ENCODE results near the gene RFC1. TPM values are rescaled to one million over a fixed set of nuclear protein-coding genes. Genes with fewer than 3 reads are reported as not detected.

Gene RFC1
- total and polyA plus RNA-seq, 2 donors (not counting 3 experiments of a cell fraction or from before 2014, with no cell fraction given): 12.9 to 57.1 TPM

DNA sequence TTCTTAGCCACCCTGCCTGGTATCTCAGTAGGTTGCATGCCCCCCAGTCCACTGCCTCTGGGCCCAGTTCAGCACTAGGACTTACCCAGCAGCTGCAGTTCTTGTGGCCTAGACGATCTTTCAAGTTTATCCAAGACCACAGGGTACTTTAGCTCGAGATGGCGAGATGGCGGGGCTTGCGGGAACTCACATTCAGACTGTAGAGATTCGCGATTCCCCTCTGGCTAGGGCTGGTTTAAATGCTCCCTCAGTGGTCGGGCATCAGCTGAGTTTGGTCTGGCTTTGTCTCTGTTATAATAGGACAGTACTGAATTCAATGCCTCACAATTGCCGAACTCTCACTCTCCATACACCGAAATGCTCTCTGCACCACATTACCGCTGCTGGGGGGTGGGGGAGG is 18.4 kb upstream of the RFC1 start:
- H3K9me1 ChIP-seq (replicated peaks; ENCODE audit: control insufficient read depth, extremely low read depth, insufficient read depth, low read length): no peaks in the 10 kb centered on the region
- DNase-seq (ENCODE audit: low read depth, low spot score): no peak
- H3K9me3 ChIP-seq (replicated peaks; ENCODE audit: control insufficient read depth, insufficient read depth, low read length): no peaks in the 10 kb centered on the region
- no peak overlapping the region for H3K4me3 ChIP-seq (replicated peaks in 1 of 3; ENCODE audit: insufficient read depth in 1 of 3, low read depth in 1 of 3, low read length in 3 of 3)
- H3K79me2 ChIP-seq (ENCODE audit: control insufficient read depth, insufficient read depth, low read length): no peaks in the 10 kb centered on the region
- no peak overlapping the region for H3K9ac ChIP-seq (replicated peaks; ENCODE audit: extremely low read depth, insufficient read depth, low read length)
- no peak overlapping the region for H2AFZ ChIP-seq (ENCODE audit: low read depth, low read length)
- intact Hi-C loops (cut with micrococcal nuclease): no loop called here
- FAIRE-seq: no peak
- peaks cover 2 to 7% of the 10 kb centered on the region in 2 experiments for H3K27me3 ChIP-seq (ENCODE audit: control insufficient read depth in 2 of 2, insufficient read depth in 2 of 2, low read length in 2 of 2)
- CTCF ChIA-PET: no interaction called here
- POLR2A ChIA-PET: no interaction called here
- no peaks in the 10 kb centered on the region for H3K36me3 ChIP-seq (ENCODE audit: control insufficient read depth in 2 of 2, extremely low read depth in 1 of 2, insufficient read depth in 2 of 2, low read length in 2 of 2)
- dilution Hi-C loops (cut with MboI; ENCODE audit: extremely low pct_ligation_motif_present, low sequenced_read_pairs): no loop called here
- no peak overlapping the region for H3K4me2 ChIP-seq (ENCODE audit: insufficient read depth, low read length)
- no TSS peak for BruUV-seq (replicated peaks)
- H3K4me1 ChIP-seq (ENCODE audit: control insufficient read depth, extremely low read depth, insufficient read depth, low read length): no peaks in the 10 kb centered on the region
- H4K20me1 ChIP-seq (replicated peaks; ENCODE audit: control insufficient read depth, extremely low read depth, insufficient read depth, low read length): no peaks in the 10 kb centered on the region
- H3K27ac ChIP-seq (ENCODE audit: insufficient read depth, low read depth, low read length): no peak overlapping the region
- TF ChIP-seq POLR2AphosphoS5 (IDR thresholded peaks at IDR 0.05; ENCODE audit: insufficient read depth, low read depth, low read length) (no peak), EZH2 (IDR thresholded peaks at IDR 0.05; ENCODE audit: borderline replicate concordance, low read depth, low read length, severe bottlenecking) (no peak), MYC (IDR thresholded peaks at IDR 0.05; ENCODE audit: low read depth, low read length) (no peak), POLR2A (IDR thresholded peaks at IDR 0.05; ENCODE audit: low read depth, low read length) (no peak), GATA2 (IDR thresholded peaks at IDR 0.05; ENCODE audit: insufficient read depth, insufficient read length, low read depth, low read length) (no peak), FOS (IDR thresholded peaks at IDR 0.05; ENCODE audit: borderline replicate concordance, insufficient read depth, low read length) (no peak), JUN (IDR thresholded peaks at IDR 0.05; ENCODE audit: borderline replicate concordance, insufficient read depth, insufficient read length, low read depth) (no peak)
- TF ChIP-seq, protein P1, sequence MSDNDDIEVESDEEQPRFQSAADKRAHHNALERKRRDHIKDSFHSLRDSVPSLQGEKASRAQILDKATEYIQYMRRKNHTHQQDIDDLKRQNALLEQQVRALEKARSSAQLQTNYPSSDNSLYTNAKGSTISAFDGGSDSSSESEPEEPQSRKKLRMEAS (IDR thresholded peaks at IDR 0.05; ENCODE audit: insufficient read depth, insufficient read length): no peak
- TF ChIP-seq, protein P2, sequence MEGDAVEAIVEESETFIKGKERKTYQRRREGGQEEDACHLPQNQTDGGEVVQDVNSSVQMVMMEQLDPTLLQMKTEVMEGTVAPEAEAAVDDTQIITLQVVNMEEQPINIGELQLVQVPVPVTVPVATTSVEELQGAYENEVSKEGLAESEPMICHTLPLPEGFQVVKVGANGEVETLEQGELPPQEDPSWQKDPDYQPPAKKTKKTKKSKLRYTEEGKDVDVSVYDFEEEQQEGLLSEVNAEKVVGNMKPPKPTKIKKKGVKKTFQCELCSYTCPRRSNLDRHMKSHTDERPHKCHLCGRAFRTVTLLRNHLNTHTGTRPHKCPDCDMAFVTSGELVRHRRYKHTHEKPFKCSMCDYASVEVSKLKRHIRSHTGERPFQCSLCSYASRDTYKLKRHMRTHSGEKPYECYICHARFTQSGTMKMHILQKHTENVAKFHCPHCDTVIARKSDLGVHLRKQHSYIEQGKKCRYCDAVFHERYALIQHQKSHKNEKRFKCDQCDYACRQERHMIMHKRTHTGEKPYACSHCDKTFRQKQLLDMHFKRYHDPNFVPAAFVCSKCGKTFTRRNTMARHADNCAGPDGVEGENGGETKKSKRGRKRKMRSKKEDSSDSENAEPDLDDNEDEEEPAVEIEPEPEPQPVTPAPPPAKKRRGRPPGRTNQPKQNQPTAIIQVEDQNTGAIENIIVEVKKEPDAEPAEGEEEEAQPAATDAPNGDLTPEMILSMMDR (IDR thresholded peaks at IDR 0.05; ENCODE audit: extremely low read depth in 1 of 2, insufficient read depth in 1 of 2, low read depth in 1 of 2, low read length in 2 of 2): no peak

Measured in endothelial cell of umbilical vein (primary cell).